GM12878 (cell line): ENCODE data around the gene GARS1. TPM values are rescaled to one million over a fixed set of nuclear protein-coding genes. Genes with fewer than 3 reads are reported as not detected.
"Not testable (repeated sequence)": the region's sequence is repeated elsewhere in the genome, so short reads cannot be mapped to it uniquely, and the experiment has no call there.

Experiments used
- ATAC-seq: fragments of 200-7000 bp; cut with Tn5 transposase; 3 replicates; pipeline ENCODE4 v1.9.1; 2020; ENCODE audit warnings: mild to moderate bottlenecking, moderate library complexity
- BruUV-seq: library from RNA; stranded (reverse); fragments of 400-500 nt; replicated peaks from 2 replicates; lab custom pipeline; 2021; lab: Mats Ljungman, UMichigan
- CTCF ChIA-PET: fragments of 300-600 bp; sonication (Branson Sonifier 250); formaldehyde crosslinking; extraction: SDS; loops from one replicate; lab custom pipeline; 2021; ENCODE audit warnings: inconsistent platforms; lab: Yijun Ruan, JAX
- POLR2A ChIA-PET: fragments of 350-600 bp; formaldehyde crosslinking; extraction: SDS; loops from one replicate; lab custom pipeline; 2021; ENCODE audit warnings: inconsistent platforms; lab: Charles Lee
- RAD21 ChIA-PET: fragments of 300-600 bp; sonication (Branson Sonifier 250); formaldehyde crosslinking; loops from one replicate; lab custom pipeline; 2023; ENCODE audit warnings: antibody characterized with exemption; ENCODE audit not compliant: unreplicated experiment; lab: Charles Lee
- SMC1A ChIA-PET: fragments of 300-600 bp; sonication (Branson Sonifier 250); formaldehyde crosslinking; loops from one replicate; lab custom pipeline; 2023; ENCODE audit not compliant: unreplicated experiment, uncharacterized antibody; lab: Charles Lee
- DNase-seq: peaks from one replicate; pipeline ENCODE4 v3.0.0-alpha.2; 2011; ENCODE audit warnings: low read depth, low spot score
- FAIRE-seq: peaks from 3 replicates; lab custom pipeline; 2011; peaks lifted over from hg19 to GRCh38; lab: Jason Lieb, UNC
- H2AFZ ChIP-seq: 2 replicates; pipeline ENCODE4 v1.6.0; 2011; ENCODE audit warnings: low read depth, low read length, control low read depth; ENCODE audit not compliant: control insufficient read depth
- H3K27ac ChIP-seq: 2 replicates; pipeline ENCODE4 v1.5.1; 2011; ENCODE audit warnings: control low read depth; ENCODE audit not compliant: control insufficient read depth, insufficient read depth
- H3K27me3 ChIP-seq, 2 experiments: replicated peaks in 1 of 2; 2 replicates each; pipeline versions ENCODE4 v1.6.0 to v1.6.1; 2011; ENCODE audit warnings: low read length in 1 of 2; ENCODE audit not compliant: control insufficient read depth in 2 of 2, insufficient read depth in 2 of 2
- H3K36me3 ChIP-seq, 2 experiments: 2 replicates each; pipeline ENCODE4 v1.5.1; 2011; ENCODE audit warnings: low read length in 1 of 2; ENCODE audit not compliant: control insufficient read depth in 2 of 2, insufficient read depth in 2 of 2
- H3K4me1 ChIP-seq: 2 replicates; pipeline ENCODE4 v1.6.1; 2011; ENCODE audit warnings: mild to moderate bottlenecking, low read length, moderate library complexity, mixed read lengths; ENCODE audit not compliant: control insufficient read depth, insufficient read depth
- H3K4me2 ChIP-seq: 2 replicates; pipeline ENCODE4 v1.6.0; 2011; ENCODE audit warnings: control low read depth; ENCODE audit not compliant: control insufficient read depth, insufficient read depth
- H3K4me3 ChIP-seq: fragments of 200-600 bp; sonication (generic); 2 replicates; pipeline ENCODE4 v1.5.1; 2016
- H3K79me2 ChIP-seq: 2 replicates; pipeline ENCODE4 v1.6.0; 2011; ENCODE audit warnings: low read length; ENCODE audit not compliant: control insufficient read depth, insufficient read depth
- H3K9ac ChIP-seq: 2 replicates; pipeline ENCODE4 v1.8.0; 2011; ENCODE audit warnings: low read length, control low read depth, mixed read lengths; ENCODE audit not compliant: control insufficient read depth, insufficient read depth
- H3K9me3 ChIP-seq: replicated peaks from 3 replicates; pipeline ENCODE4 v1.5.1; 2011; ENCODE audit warnings: mild to moderate bottlenecking, low read length; ENCODE audit not compliant: control insufficient read depth, insufficient read depth
- H4K20me1 ChIP-seq: 2 replicates; pipeline ENCODE4 v1.6.0; 2011; ENCODE audit not compliant: control insufficient read depth, insufficient read depth
- IRF4 ChIP-seq: IDR thresholded peaks from 2 replicates; pipeline ENCODE4 v1.6.1; 2011; ENCODE audit warnings: low read depth, low read length
- MEF2A ChIP-seq: IDR thresholded peaks from 2 replicates; pipeline ENCODE4 v1.6.1; 2011; ENCODE audit warnings: low read depth, mild to moderate bottlenecking, low read length, moderate library complexity; ENCODE audit not compliant: insufficient read depth
- WGBS: methylation state at CpG from one replicate; pipeline ENCODE4 v1.1.6; 2016; ENCODE audit warnings: low lambda C conversion rate; ENCODE audit not compliant: insufficient replicate concordance, insufficient coverage; ENCODE audit errors: missing lambda C conversion rate; 5-methylcytosine and 5-hydroxymethylcytosine counted together
- in situ Hi-C: fragments of 300-500 bp; cut with MboI; formaldehyde crosslinking; loops from 9 replicates; pipeline ENCODE4 v1.14.3; 2018; ENCODE audit warnings: mixed read lengths
- intact Hi-C: fragments of 100-400 bp; cut with micrococcal nuclease; formaldehyde crosslinking; loops from one replicate; pipeline ENCODE4 v1.14.2; 2022; ENCODE audit not compliant: unreplicated experiment
- polyA plus RNA-seq, 11 experiments: library from polyadenylated mRNA; depleted of rRNA in 4 of 11; unstranded in 6 of 11; stranded (reverse) in 5 of 11; fragments of >200 nt; fragmentation: Nextera tagmentation in 4 of 11; fragmentation: Illumina TruSeq in 1 of 11; extraction: Ambion mirVana in 4 of 11; extraction: Trizol in 1 of 11; gene quantifications; 1 replicate in 1 of 11; 2 replicates in 10 of 11; pipeline versions ENCODE4 v1.2.1 to v1.2.3, GENCODE V29; 2011 to 2016; ENCODE audit warnings: inconsistent platforms in 2 of 11, missing spikeins in 2 of 11, low read depth in 1 of 11
- total RNA-seq, 4 experiments: library from RNA; depleted of rRNA in 3 of 4; stranded (reverse); fragments of >200 nt in 3 of 4; fragmentation: Illumina TruSeq in 1 of 4; extraction: Trizol in 1 of 4; gene quantifications; 2 replicates each; pipeline versions ENCODE4 v1.2.1 to v1.2.3, GENCODE V29; 2013 to 2021

Gene GARS1
- total and polyA plus RNA-seq, 10 of the 15 experiments (the other 5 are each of a cell fraction or from before 2014, with no cell fraction given) = 120 to 361 (median 187) TPM

- FAIRE-seq, BruUV-seq, SMC1A ChIA-PET, in situ Hi-C loops, H4K20me1 ChIP-seq, H3K4me1 ChIP-seq, H2AFZ ChIP-seq, DNase-seq, H3K4me3 ChIP-seq, H3K9me3 ChIP-seq, POLR2A ChIA-PET, H3K4me2 ChIP-seq, H3K27ac ChIP-seq, H3K79me2 ChIP-seq, H3K27me3 ChIP-seq, H3K9ac ChIP-seq, ATAC-seq, CTCF ChIA-PET, RAD21 ChIA-PET, H3K36me3 ChIP-seq, intact Hi-C loops: not testable (repeated sequence)
- WGBS = 87% methylated on average over 11 of the region's 29 CpGs
These were observed 47.6 kb downstream of the GARS1 start for GRCh38 chr7:30642322-30642721.

- no peak overlapping the region for H3K4me2 ChIP-seq
These were observed 48.1 kb downstream of the GARS1 start for GRCh38 chr7:30642789-30643188.

More at GRCh38 chr7:30642789-30643188, 48.1 kb downstream of the GARS1 start:
- TF ChIP-seq IRF4 (no peak), MEF2A (no peak)
- Histone ChIP-seq H3K4me3 (no peak overlapping the region), H4K20me1 (no peaks in the 10 kb centered on the region), H3K27me3 (no peaks in the 10 kb centered on the region), H2AFZ (no peak overlapping the region), H3K27ac (no peak overlapping the region), H3K79me2 (no peaks in the 10 kb centered on the region), H3K4me1 (no peaks in the 10 kb centered on the region), H3K9me3 (no peaks in the 10 kb centered on the region), H3K9ac (no peak overlapping the region), H3K36me3 (peaks cover 2 to 4% of the 10 kb centered on the region in 2 experiments; a peak in 2 of 4 replicates)
- ChIA-PET RAD21 (no interaction called here), POLR2A (no interaction called here), CTCF (no interaction called here), SMC1A (no interaction called here)
- 82% methylated on average over 4 of the region's 4 CpGs for WGBS
- DNase-seq (no peak), FAIRE-seq (no peak), ATAC-seq (no peak)
- intact Hi-C loops = no loop called here
- in situ Hi-C loops = no loop called here
- BruUV-seq = no TSS peak
